Keratinocyte (primary cell): ENCODE results near the gene KRT3. TPM values are rescaled to one million over a fixed set of nuclear protein-coding genes. Genes with fewer than 3 reads are reported as not detected.
"Not testable (repeated sequence)": the region's sequence is repeated elsewhere in the genome, so short reads cannot be mapped to it uniquely, and the experiment has no call there.

Source experiments
- DNase-seq: peaks from one replicate; pipeline ENCODE4 v3.0.0-alpha.2; 2011; ENCODE audit warnings: low read depth, missing footprints, low spot score
- FAIRE-seq: peaks from 2 replicates; lab custom pipeline; 2011; peaks lifted over from hg19 to GRCh38; lab: Jason Lieb, UNC
- H2AFZ ChIP-seq: 2 replicates; pipeline ENCODE4 v1.6.0; 2012; ENCODE audit warnings: low read length, control low read depth, inconsistent platforms; ENCODE audit not compliant: control insufficient read depth
- H3K27ac ChIP-seq: 2 replicates; pipeline ENCODE4 v1.5.1; 2011; ENCODE audit warnings: low read length; ENCODE audit not compliant: control insufficient read depth, insufficient read depth
- H3K27me3 ChIP-seq: 3 replicates; pipeline ENCODE4 v1.6.0; 2011; ENCODE audit warnings: low read length; ENCODE audit not compliant: control insufficient read depth, insufficient read depth; ENCODE audit errors: extremely low read depth
- H3K36me3 ChIP-seq, 2 experiments: 2 replicates in 1 of 2; 3 replicates in 1 of 2; pipeline ENCODE4 v1.5.1; 2011; ENCODE audit warnings: low read length in 2 of 2, mild to moderate bottlenecking in 1 of 2; ENCODE audit not compliant: control insufficient read depth in 2 of 2, insufficient read depth in 2 of 2; ENCODE audit errors: extremely low read depth in 1 of 2
- H3K4me1 ChIP-seq: 3 replicates; pipeline ENCODE4 v1.5.1; 2011; ENCODE audit warnings: low read length; ENCODE audit not compliant: control insufficient read depth, insufficient read depth; ENCODE audit errors: extremely low read depth
- H3K4me2 ChIP-seq: 3 replicates; pipeline ENCODE4 v1.6.0; 2011; ENCODE audit warnings: low read depth, low read length; ENCODE audit not compliant: control insufficient read depth, insufficient read depth; ENCODE audit errors: extremely low read depth
- H3K4me3 ChIP-seq, 3 experiments: fragments of 200-600 bp in 1 of 3; sonication (generic) in 1 of 3; 2 replicates in 2 of 3; 3 replicates in 1 of 3; pipeline ENCODE4 v1.5.1; 2011 to 2016; ENCODE audit warnings: low read length in 3 of 3, mild to moderate bottlenecking in 3 of 3, control low read depth in 2 of 3, inconsistent platforms in 1 of 3, low read depth in 1 of 3, mixed read lengths in 1 of 3, mixed run types in 1 of 3, moderate library complexity in 1 of 3; ENCODE audit not compliant: control insufficient read depth in 2 of 3, insufficient read depth in 2 of 3; ENCODE audit errors: extremely low read depth in 1 of 3
- H3K79me2 ChIP-seq: 2 replicates; pipeline ENCODE4 v1.6.0; 2012; ENCODE audit warnings: low read length; ENCODE audit not compliant: control insufficient read depth, insufficient read depth
- H3K9ac ChIP-seq: 3 replicates; pipeline ENCODE4 v1.6.0; 2011; ENCODE audit warnings: low read length; ENCODE audit not compliant: control insufficient read depth, insufficient read depth; ENCODE audit errors: extremely low read depth
- H3K9me1 ChIP-seq: 3 replicates; pipeline ENCODE4 v1.6.0; 2011; ENCODE audit warnings: low read length; ENCODE audit not compliant: control insufficient read depth, insufficient read depth; ENCODE audit errors: extremely low read depth
- H3K9me3 ChIP-seq: 2 replicates; pipeline ENCODE4 v1.5.1; 2012; ENCODE audit warnings: low read depth, low read length; ENCODE audit not compliant: control insufficient read depth
- H4K20me1 ChIP-seq: 3 replicates; pipeline ENCODE4 v1.6.0; 2011; ENCODE audit warnings: low read length; ENCODE audit not compliant: control insufficient read depth, insufficient read depth; ENCODE audit errors: extremely low read depth
- EZH2 ChIP-seq: IDR thresholded peaks from one replicate; pipeline ENCODE4 v1.6.1; 2012; ENCODE audit warnings: inconsistent platforms, mild to moderate bottlenecking, low read length, moderate library complexity
- dilution Hi-C: fragments of 300-500 bp; cut with MboI; formaldehyde crosslinking; loops from one replicate; pipeline ENCODE4 v1.7.0; 2020; ENCODE audit warnings: low sequenced_read_pairs; ENCODE audit not compliant: extremely low pct_ligation_motif_present
- polyA plus RNA-seq, 5 experiments: library from polyadenylated mRNA; depleted of rRNA in 3 of 5; stranded (reverse) in 3 of 5; stranded (forward) in 1 of 5; unstranded in 1 of 5; fragments of >200 nt; gene quantifications; 1 replicate in 1 of 5; 2 replicates in 3 of 5; 3 replicates in 1 of 5; pipeline versions ENCODE4 v1.2.1 to v1.2.3, GENCODE V29; 2011 to 2012; ENCODE audit warnings: missing spikeins in 2 of 5, low read depth in 1 of 5, low replicate concordance in 1 of 5
- TF ChIP-seq, protein P1 (sequence below), 3 experiments: IDR thresholded peaks in 1 of 3; conservative IDR thresholded peaks in 1 of 3; optimal IDR thresholded peaks in 1 of 3; 2 replicates in 2 of 3; 3 replicates in 1 of 3; pipeline versions ENCODE3 to v1.5.1; 2011; ENCODE audit warnings: low read length in 3 of 3, mild to moderate bottlenecking in 3 of 3, moderate library complexity in 2 of 3, control low read depth in 1 of 3, inconsistent platforms in 1 of 3; ENCODE audit not compliant: insufficient read depth in 2 of 3; ENCODE audit errors: extremely low read depth in 1 of 3

KRT3 gene
- polyA plus RNA-seq, 1 donor (not counting 4 experiments of a cell fraction or from before 2014, with no cell fraction given), result 0.29 TPM

DNA sequence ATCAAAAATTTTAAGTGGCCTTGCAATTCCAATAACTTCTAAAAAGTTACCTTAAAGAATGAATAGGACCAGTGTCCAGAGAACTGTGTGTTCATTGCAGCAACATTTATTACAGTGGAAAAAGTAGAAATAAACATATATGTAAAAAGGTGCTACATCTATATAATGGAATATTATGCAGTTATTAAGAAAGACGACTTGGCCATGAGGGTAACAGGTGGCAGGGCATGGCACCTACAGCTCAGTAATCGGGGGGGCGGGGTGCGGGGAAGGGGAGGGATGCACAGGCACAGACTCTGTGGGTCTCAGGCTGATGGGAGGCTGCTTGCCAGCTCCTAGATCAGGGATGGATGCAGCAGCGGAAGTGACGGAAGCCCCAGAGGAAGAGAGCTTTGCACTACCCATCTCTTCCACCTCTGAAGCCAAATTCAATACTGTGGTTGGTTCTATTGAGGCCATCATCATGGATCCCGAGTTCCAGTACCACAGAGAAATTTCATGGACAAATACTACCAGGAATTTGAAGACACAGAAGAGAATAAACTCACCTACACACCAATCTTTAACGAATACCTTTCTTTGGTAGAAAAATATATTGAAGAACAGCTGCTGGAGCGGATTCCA is 32.8 kb downstream of the KRT3 start:
- TF ChIP-seq EZH2, result no peak
- DNase-seq, result no peak
- no peaks in the 10 kb centered on the region for H3K4me1 ChIP-seq
- no peak overlapping the region for H3K4me3 ChIP-seq
- dilution Hi-C loops, result no loop called here
- no peaks in the 10 kb centered on the region for H3K9me1 ChIP-seq
- H2AFZ ChIP-seq, result no peak overlapping the region
- no peaks in the 10 kb centered on the region for H4K20me1 ChIP-seq
- H3K79me2 ChIP-seq, result no peaks in the 10 kb centered on the region
- H3K4me2 ChIP-seq, result no peak overlapping the region
- peaks cover 21% of the 10 kb centered on the region for H3K27me3 ChIP-seq
- no peak overlapping the region for H3K9ac ChIP-seq
- H3K9me3 ChIP-seq, result peaks cover 1% of the 10 kb centered on the region
- FAIRE-seq, result no peak
- no peaks in the 10 kb centered on the region for H3K36me3 ChIP-seq
- no peak overlapping the region for H3K27ac ChIP-seq

DNA sequence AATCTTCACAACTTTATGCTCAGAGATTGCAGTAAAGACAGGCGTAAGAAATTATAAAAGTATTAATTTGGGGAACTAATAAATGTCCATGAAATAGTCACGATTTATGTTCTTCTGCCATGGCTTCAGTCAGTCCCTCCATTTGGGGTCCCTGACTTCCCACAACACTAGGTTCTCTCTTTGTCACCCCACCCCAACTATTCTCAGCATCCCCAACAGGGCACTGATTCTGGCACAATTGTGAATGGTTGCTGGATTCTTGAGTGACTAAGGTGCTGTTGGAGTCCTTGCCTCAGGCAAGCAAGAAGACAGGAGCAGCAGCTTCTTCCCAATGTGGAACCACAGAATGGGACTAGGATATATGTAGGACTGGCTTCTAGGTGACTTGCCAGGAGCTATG is 34.1 kb downstream of the KRT3 start:
- Histone ChIP-seq H3K4me1 (no peaks in the 10 kb centered on the region), H2AFZ (no peak overlapping the region), H3K79me2 (no peaks in the 10 kb centered on the region), H3K9me3 (peaks cover 1% of the 10 kb centered on the region), H3K27ac (no peak overlapping the region), H3K27me3 (peaks cover 21% of the 10 kb centered on the region), H3K4me3 (no peak overlapping the region), H3K9ac (no peak overlapping the region), H4K20me1 (no peaks in the 10 kb centered on the region), H3K4me2 (no peak overlapping the region), H3K36me3 (no peaks in the 10 kb centered on the region), H3K9me1 (no peaks in the 10 kb centered on the region)
- FAIRE-seq (no peak), DNase-seq (no peak)
- dilution Hi-C loops, result no loop called here
- TF ChIP-seq, protein P1, sequence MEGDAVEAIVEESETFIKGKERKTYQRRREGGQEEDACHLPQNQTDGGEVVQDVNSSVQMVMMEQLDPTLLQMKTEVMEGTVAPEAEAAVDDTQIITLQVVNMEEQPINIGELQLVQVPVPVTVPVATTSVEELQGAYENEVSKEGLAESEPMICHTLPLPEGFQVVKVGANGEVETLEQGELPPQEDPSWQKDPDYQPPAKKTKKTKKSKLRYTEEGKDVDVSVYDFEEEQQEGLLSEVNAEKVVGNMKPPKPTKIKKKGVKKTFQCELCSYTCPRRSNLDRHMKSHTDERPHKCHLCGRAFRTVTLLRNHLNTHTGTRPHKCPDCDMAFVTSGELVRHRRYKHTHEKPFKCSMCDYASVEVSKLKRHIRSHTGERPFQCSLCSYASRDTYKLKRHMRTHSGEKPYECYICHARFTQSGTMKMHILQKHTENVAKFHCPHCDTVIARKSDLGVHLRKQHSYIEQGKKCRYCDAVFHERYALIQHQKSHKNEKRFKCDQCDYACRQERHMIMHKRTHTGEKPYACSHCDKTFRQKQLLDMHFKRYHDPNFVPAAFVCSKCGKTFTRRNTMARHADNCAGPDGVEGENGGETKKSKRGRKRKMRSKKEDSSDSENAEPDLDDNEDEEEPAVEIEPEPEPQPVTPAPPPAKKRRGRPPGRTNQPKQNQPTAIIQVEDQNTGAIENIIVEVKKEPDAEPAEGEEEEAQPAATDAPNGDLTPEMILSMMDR (optimal IDR thresholded peaks at IDR 0.05 in 1 of 3, IDR thresholded peaks at IDR 0.05 in 1 of 3, conservative IDR thresholded peaks at IDR 0.05 in 1 of 3; ENCODE audit: extremely low read depth in 1 of 3, insufficient read depth in 2 of 3, low read length in 3 of 3), result no peak
- TF ChIP-seq EZH2, result no peak

DNA sequence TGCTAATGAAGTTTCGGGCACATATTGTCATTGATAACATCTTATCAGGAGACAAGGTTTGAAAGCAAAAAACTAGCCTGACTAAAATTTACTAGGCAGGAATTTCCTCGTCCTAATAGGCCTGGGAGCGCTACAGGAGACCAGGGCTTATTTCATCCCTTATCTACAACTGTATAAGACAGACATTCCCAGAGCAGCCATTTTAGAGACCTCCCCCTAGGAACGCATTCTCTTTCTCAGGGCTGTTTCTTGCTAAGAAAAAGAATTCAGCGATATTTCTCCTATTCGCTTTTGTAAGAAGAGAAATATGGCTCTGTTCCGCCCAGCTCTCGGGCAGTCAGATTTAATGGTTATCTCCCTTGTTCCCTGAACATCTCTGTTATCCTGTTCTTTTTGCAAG is 34.7 kb downstream of the KRT3 start:
- H4K20me1 ChIP-seq, H3K9ac ChIP-seq, H3K27ac ChIP-seq, H2AFZ ChIP-seq, H3K9me1 ChIP-seq, FAIRE-seq, H3K4me1 ChIP-seq, H3K79me2 ChIP-seq, H3K9me3 ChIP-seq, H3K36me3 ChIP-seq, H3K4me3 ChIP-seq, DNase-seq, H3K4me2 ChIP-seq, dilution Hi-C loops: not testable (repeated sequence)
- H3K27me3 ChIP-seq, result peaks cover 26% of the 10 kb centered on the region
